NCI-H1694 treated with DMSO at 0.1 percent for 48 hours (cell line): ENCODE data around the gene FARP1.

Experiments
- DNase-seq: peaks from one replicate; lab custom pipeline; 2025; lab: John Stamatoyannopoulos, UW

Gene FARP1

GRCh38 chr13:98503175-98504028 lies 360.5 kb downstream of the FARP1 start:
- DNase-seq: no peak

- DNase-seq: no peak
Observed at GRCh38 chr13:98504029-98504351, 361.1 kb downstream of the FARP1 start.

- DNase-seq: no peak
Observed at GRCh38 chr13:98504371-98504963, 361.6 kb downstream of the FARP1 start.
